ENCODE results near the gene UBE2O.

DNA sequence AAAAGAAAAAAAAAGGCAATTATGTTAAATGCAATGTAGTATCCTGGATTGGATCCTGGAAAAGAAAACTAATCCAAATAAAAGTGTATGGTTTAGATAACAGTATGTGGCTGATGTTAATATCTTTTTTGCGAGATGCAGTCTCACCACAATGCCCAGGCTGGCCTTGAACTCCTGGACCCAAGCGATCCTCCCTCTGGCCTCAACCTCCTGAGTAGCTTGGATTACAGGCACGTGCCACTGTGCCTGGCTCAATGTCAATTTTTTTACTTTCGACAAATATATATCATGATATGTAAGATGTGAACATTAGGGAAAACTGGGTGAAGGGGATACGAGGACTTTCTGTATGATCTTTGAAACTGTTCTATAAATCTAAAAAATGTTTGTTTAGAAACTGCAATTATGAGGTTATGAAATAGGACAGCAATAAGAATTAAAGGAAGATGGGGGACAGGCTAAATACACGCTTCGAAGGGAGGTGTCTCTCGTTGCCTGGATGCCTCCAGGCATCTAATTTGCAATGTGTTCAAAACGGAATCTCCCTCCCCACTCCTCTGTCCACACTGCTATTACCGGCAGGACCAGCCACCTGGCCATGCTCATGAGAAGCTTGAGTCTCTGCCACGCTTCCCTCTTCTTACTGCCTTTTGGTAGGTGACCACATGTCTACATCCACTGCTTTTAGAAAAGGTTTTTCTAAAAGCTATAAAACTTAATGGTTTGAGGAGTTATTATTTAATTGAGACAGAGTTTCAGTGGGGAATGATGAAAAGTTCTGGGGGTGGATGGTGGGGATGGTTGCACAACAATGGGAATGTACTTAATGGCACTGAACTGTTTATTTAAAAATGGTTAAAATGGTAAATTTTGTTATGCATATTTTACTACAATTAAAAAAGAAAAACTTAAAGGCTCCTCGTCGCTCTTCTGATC lies 15.2 kb downstream of the UBE2O start:
- TF ChIP-seq, protein P1, sequence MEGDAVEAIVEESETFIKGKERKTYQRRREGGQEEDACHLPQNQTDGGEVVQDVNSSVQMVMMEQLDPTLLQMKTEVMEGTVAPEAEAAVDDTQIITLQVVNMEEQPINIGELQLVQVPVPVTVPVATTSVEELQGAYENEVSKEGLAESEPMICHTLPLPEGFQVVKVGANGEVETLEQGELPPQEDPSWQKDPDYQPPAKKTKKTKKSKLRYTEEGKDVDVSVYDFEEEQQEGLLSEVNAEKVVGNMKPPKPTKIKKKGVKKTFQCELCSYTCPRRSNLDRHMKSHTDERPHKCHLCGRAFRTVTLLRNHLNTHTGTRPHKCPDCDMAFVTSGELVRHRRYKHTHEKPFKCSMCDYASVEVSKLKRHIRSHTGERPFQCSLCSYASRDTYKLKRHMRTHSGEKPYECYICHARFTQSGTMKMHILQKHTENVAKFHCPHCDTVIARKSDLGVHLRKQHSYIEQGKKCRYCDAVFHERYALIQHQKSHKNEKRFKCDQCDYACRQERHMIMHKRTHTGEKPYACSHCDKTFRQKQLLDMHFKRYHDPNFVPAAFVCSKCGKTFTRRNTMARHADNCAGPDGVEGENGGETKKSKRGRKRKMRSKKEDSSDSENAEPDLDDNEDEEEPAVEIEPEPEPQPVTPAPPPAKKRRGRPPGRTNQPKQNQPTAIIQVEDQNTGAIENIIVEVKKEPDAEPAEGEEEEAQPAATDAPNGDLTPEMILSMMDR (conservative IDR thresholded peaks at IDR 0.05) = no peak
- TF ChIP-seq ZFX (IDR thresholded peaks at IDR 0.05) = no peak

All from C4-2B (cell line).